SK-N-MC (cell line): ENCODE results near the gene GALNT13.

Experiments used
- DNase-seq: peaks from one replicate; pipeline ENCODE4 v3.0.0-alpha.2; 2011; ENCODE audit warnings: low read depth, low spot score
- H3K27ac ChIP-seq: fragments of 200-600 bp; sonication (generic); 2 replicates; pipeline ENCODE4 v1.5.1; 2016; ENCODE audit warnings: mixed run types
- H3K36me3 ChIP-seq: fragments of 200-600 bp; sonication (generic); 2 replicates; pipeline ENCODE4 v1.6.1; 2017; ENCODE audit warnings: antibody characterized with exemption, low read length, mixed read lengths; ENCODE audit not compliant: insufficient read depth
- H3K4me3 ChIP-seq: fragments of 200-600 bp; sonication (generic); 2 replicates; pipeline ENCODE4 v1.5.1; 2016
- H3K9ac ChIP-seq: fragments of 200-600 bp; sonication (generic); 2 replicates; pipeline ENCODE4 v1.8.0; 2017; ENCODE audit warnings: mixed run types, mixed read lengths; ENCODE audit not compliant: insufficient read length
- H3K9me3 ChIP-seq: fragments of 200-600 bp; sonication (generic); 2 replicates; pipeline ENCODE4 v1.6.1; 2017; ENCODE audit warnings: low read depth, mild to moderate bottlenecking, antibody characterized with exemption, low read length, moderate library complexity, mixed read lengths
- EZH2 ChIP-seq: fragments of 200-600 bp; sonication (generic); IDR thresholded peaks from one replicate; pipeline ENCODE4 v1.6.1; 2017; ENCODE audit warnings: antibody characterized with exemption
- FOXP2 ChIP-seq: optimal IDR thresholded peaks from 2 replicates; pipeline ENCODE3; 2011; ENCODE audit warnings: mild to moderate bottlenecking, moderate library complexity; ENCODE audit not compliant: insufficient read depth; ENCODE audit errors: extremely low read length, control extremely low read depth
- POLR2AphosphoS5 ChIP-seq: IDR thresholded peaks from 2 replicates; pipeline ENCODE4 v1.6.1; 2012; ENCODE audit warnings: mild to moderate bottlenecking, low read depth, low read length, borderline replicate concordance

Gene GALNT13

GRCh38 chr2:154125891-154126290 is 254.2 kb downstream of the GALNT13 start:
- H3K27ac ChIP-seq = peak overlapping the region; percentile 38; the same call in 1 of the 2 replicates
- no peak for TF ChIP-seq POLR2AphosphoS5
- TF ChIP-seq EZH2 = no peak
- no peak for TF ChIP-seq FOXP2
- H3K36me3 ChIP-seq = peaks cover 4% of the 10 kb centered on the region; the same call in 1 of the 2 replicates
- H3K9ac ChIP-seq = no peak overlapping the region
- no peak overlapping the region for H3K4me3 ChIP-seq
- H3K9me3 ChIP-seq = 0 out of 2 replicates have a peak, but pooled peaks cover 3% of the 10 kb centered on the region
- no peak for DNase-seq

- TF ChIP-seq POLR2AphosphoS5 (peak; percentile 37; the same call in 1 of the 2 replicates), FOXP2 (no peak)
- Histone ChIP-seq H3K9ac (no peak overlapping the region), H3K4me3 (0 out of 2 replicates have a peak overlapping the region, but pooled peaks have one; percentile 10), H3K9me3 (no peaks in the 10 kb centered on the region), H3K36me3 (no peaks in the 10 kb centered on the region), H3K27ac (peak overlapping the region; percentile 81)
- DNase-seq = peak; percentile 72
Measured at GRCh38 chr2:154130821-154131220, 259.1 kb downstream of the GALNT13 start.

GRCh38 chr2:154132827-154133226 is 261.1 kb downstream of the GALNT13 start:
- DNase-seq = no peak
- TF ChIP-seq FOXP2 (no peak), EZH2 (no peak), POLR2AphosphoS5 (no peak)
- no peaks in the 10 kb centered on the region for H3K36me3 ChIP-seq
- H3K9ac ChIP-seq = no peak overlapping the region
- no peak overlapping the region for H3K4me3 ChIP-seq
- H3K9me3 ChIP-seq = no peaks in the 10 kb centered on the region
- H3K27ac ChIP-seq = no peak overlapping the region

- Histone ChIP-seq H3K4me3 (no peak overlapping the region), H3K27ac (no peak overlapping the region)
- TF ChIP-seq POLR2AphosphoS5 (no peak), FOXP2 (no peak), EZH2 (no peak)
Measured at GRCh38 chr2:154133823-154134222, 262.1 kb downstream of the GALNT13 start.

GRCh38 chr2:154140249-154141025 is 268.7 kb downstream of the GALNT13 start:
- no peak for TF ChIP-seq FOXP2
- no peak for TF ChIP-seq POLR2AphosphoS5
- TF ChIP-seq EZH2 = no peak
- H3K36me3 ChIP-seq = no peaks in the 10 kb centered on the region; the same call in 1 of the 2 replicates
- no peaks in the 10 kb centered on the region for H3K9me3 ChIP-seq
- H3K4me3 ChIP-seq = no peak overlapping the region
- H3K27ac ChIP-seq = no peak overlapping the region
- no peak for DNase-seq
- H3K9ac ChIP-seq = no peak overlapping the region

More at GRCh38 chr2:154133823-154134222, 262.1 kb downstream of the GALNT13 start:
- DNase-seq = no peak
- Histone ChIP-seq H3K36me3 (no peaks in the 10 kb centered on the region), H3K9me3 (no peaks in the 10 kb centered on the region), H3K9ac (no peak overlapping the region)

- no peak for DNase-seq
- H3K36me3 ChIP-seq = no peaks in the 10 kb centered on the region; the same call in 1 of the 2 replicates
- no peaks in the 10 kb centered on the region for H3K9me3 ChIP-seq
- no peak overlapping the region for H3K4me3 ChIP-seq
- no peak overlapping the region for H3K27ac ChIP-seq
- no peak overlapping the region for H3K9ac ChIP-seq
- no peak for TF ChIP-seq POLR2AphosphoS5
- no peak for TF ChIP-seq FOXP2
- TF ChIP-seq EZH2 = no peak
Measured at GRCh38 chr2:154142480-154142879, 270.8 kb downstream of the GALNT13 start.

- H3K4me3 ChIP-seq = no peak overlapping the region
- no peaks in the 10 kb centered on the region; the same call in 1 of the 2 replicates for H3K36me3 ChIP-seq
- no peak overlapping the region for H3K27ac ChIP-seq
- no peak for TF ChIP-seq POLR2AphosphoS5
- no peak for TF ChIP-seq FOXP2
- no peak for TF ChIP-seq EZH2
- H3K9ac ChIP-seq = no peak overlapping the region
- no peaks in the 10 kb centered on the region for H3K9me3 ChIP-seq
- DNase-seq = no peak
Measured at GRCh38 chr2:154143105-154143504, 271.4 kb downstream of the GALNT13 start.

GRCh38 chr2:154158101-154158500 is 286.4 kb downstream of the GALNT13 start:
- Histone ChIP-seq H3K9ac (no peak overlapping the region), H3K4me3 (no peak overlapping the region), H3K9me3 (no peaks in the 10 kb centered on the region), H3K36me3 (no peaks in the 10 kb centered on the region), H3K27ac (0 out of 2 replicates have a peak overlapping the region, but pooled peaks have one; percentile 39)
- DNase-seq = no peak
- TF ChIP-seq EZH2 (no peak), POLR2AphosphoS5 (no peak), FOXP2 (no peak)
